HEK293 (cell line): Measurements from ENCODE around the gene DIPK1C.

Experiments used
- BCL11A ChIP-seq: fragments of 450-650 bp; formaldehyde crosslinking; IDR thresholded peaks from 2 replicates; pipeline ENCODE4 v1.5.1; 2016; ENCODE audit warnings: low read depth, missing biosample characterization, missing genetic modification characterization
- CTCF ChIP-seq: fragments of 450-650 bp; formaldehyde crosslinking; IDR thresholded peaks from 2 replicates; pipeline ENCODE4 v1.5.1; 2016; ENCODE audit warnings: missing biosample characterization, missing genetic modification characterization
- HOXA7 ChIP-seq: sonication (generic); formaldehyde crosslinking; IDR thresholded peaks from 2 replicates; pipeline ENCODE4 v1.8.1; 2022; ENCODE audit warnings: missing genetic modification reagents, borderline replicate concordance
- RBAK ChIP-seq: fragments of 450-650 bp; formaldehyde crosslinking; IDR thresholded peaks from 2 replicates; pipeline ENCODE4 v1.5.1; 2016; ENCODE audit warnings: missing biosample characterization, missing genetic modification characterization
- TCF7L2 ChIP-seq: IDR thresholded peaks from 2 replicates; pipeline ENCODE4 v1.6.1; 2011; ENCODE audit warnings: low read depth, mild to moderate bottlenecking, inconsistent platforms, low read length, moderate library complexity, borderline replicate concordance
- ZNF121 ChIP-seq: fragments of 450-650 bp; formaldehyde crosslinking; IDR thresholded peaks from 2 replicates; pipeline ENCODE4 v1.5.1; 2016; ENCODE audit warnings: missing biosample characterization, missing genetic modification characterization
- ZNF513 ChIP-seq: fragments of 450-650 bp; IDR thresholded peaks from 2 replicates; pipeline ENCODE4 v1.5.1; 2018; ENCODE audit warnings: missing biosample characterization, missing genetic modification characterization

GRCh38 chr18:74497778-74498177 lies 40.7 kb upstream of the DIPK1C start:
- TF ChIP-seq ZNF513 (tag by site-specific recombination) (no peak), BCL11A (tag by site-specific recombination) (no peak), TCF7L2 (no peak), CTCF (tag by site-specific recombination) (no peak), HOXA7 (CRISPR knock-in tag) (no peak), RBAK (tag by site-specific recombination) (no peak), ZNF121 (no peak)
